ENCODE measurements around the gene SRMS.

SRMS gene

DNA sequence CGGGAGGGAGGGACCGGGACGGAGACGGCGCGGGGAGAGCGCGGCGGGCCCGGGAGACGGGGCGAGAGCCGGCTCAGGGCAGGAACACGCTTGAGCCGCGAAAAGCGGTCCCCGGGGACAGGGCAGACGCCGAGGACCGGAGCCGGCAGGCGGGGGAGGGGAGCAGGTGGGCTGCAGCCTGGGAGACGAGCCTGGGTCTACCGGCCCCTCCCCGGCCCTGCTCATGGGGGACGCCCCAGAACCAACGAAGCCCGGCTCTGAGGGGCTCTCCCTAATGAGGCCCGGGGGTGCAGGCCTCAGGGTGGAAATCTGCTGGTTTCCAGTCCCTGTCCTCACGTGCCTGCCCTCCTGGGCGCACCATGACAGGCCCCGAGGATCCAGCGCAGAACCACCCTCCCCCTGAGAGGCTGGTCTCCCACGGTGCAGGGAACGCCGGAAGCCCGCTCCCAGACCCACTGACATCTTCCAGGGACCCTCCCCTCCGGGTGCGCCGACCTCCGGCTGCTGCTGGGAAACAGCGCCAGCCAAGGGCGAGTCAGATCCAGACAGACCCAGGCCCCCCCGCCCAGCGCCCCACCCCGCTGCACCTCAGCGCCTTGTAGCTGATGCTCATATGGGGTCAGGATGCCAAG lies 48.1 kb downstream of the SRMS start:
- Histone ChIP-seq H3K27ac (ENCODE audit: insufficient read depth in 1 of 2, low read depth in 1 of 2, low read length in 2 of 2, poor library complexity in 1 of 2, severe bottlenecking in 2 of 2) (no peak overlapping the region), H3K27me3 (replicated peaks in 2 of 5; ENCODE audit: control insufficient read depth in 4 of 5, insufficient read depth in 5 of 5, low read length in 4 of 5) (peaks cover 0 to 74% (median 13%) of the 10 kb centered on the region in 5 experiments), H3K36me3 (ENCODE audit: control insufficient read depth in 4 of 4, insufficient read depth in 4 of 4, low read length in 3 of 4) (no peaks in the 10 kb centered on the region), H3K4me3 (ENCODE audit: control insufficient read depth in 1 of 7, extremely low read depth in 1 of 7, insufficient read depth in 4 of 7, low read depth in 2 of 7, low read length in 6 of 7) (peak overlapping the region in 2 of 7 experiments; percentile 23 to 48), H3K4me1 (ENCODE audit: control extremely low read depth in 1 of 4, control insufficient read depth in 4 of 4, insufficient read depth in 4 of 4, low read length in 3 of 4) (peaks cover 0 to 16% (median 11%) of the 10 kb centered on the region in 4 experiments), H3K9me3 (ENCODE audit: control extremely low read depth in 1 of 5, control insufficient read depth in 4 of 5, insufficient read depth in 2 of 5, low read depth in 1 of 5, low read length in 4 of 5) (peaks cover 0 to 7% (median 0%) of the 10 kb centered on the region in 5 experiments)
- 14% methylated on average over 45 of the region's 48 CpGs for WGBS (ENCODE audit: insufficient coverage)
- DNase-seq: no peak
- CTCF ChIA-PET: no interaction called here
- POLR2A ChIA-PET: no interaction called here

DNA sequence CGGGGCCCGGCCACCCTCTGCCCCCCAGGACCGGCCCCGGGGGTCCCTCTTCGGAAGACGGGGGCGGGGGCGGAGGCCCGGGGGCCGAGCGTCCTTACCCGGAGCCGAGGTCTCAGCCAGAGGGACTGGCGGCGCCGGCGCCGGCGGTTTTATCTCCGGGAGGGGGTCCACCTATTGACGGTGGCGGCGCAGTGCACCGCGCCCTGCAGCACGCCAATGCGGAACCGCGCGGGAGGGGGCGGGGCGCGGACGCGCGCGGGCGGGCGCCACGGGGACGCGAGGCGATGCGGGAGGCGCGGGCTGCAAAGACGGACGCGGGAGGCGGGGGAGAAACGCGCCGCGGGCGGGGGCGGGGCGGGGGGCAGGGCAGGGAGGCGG lies 48.6 kb downstream of the SRMS start, which contains the start of gene EEF1A2:
Gene EEF1A2, minus strand, starts transcription at position 124 of the 378 bp plus-strand sequence. CDS start 1,320 bp downstream, outside the sequence.
- Histone ChIP-seq H3K27ac (ENCODE audit: insufficient read depth in 1 of 2, low read depth in 1 of 2, low read length in 2 of 2, poor library complexity in 1 of 2, severe bottlenecking in 2 of 2) (no peak within 1 kb of the TSS), H3K9me3 (ENCODE audit: control extremely low read depth in 1 of 5, control insufficient read depth in 4 of 5, insufficient read depth in 2 of 5, low read depth in 1 of 5, low read length in 4 of 5) (peaks cover 0 to 2% (median 0%) of the 10 kb centered on the region in 5 experiments), H3K4me3 (ENCODE audit: control insufficient read depth in 1 of 7, extremely low read depth in 1 of 7, insufficient read depth in 4 of 7, low read depth in 2 of 7, low read length in 6 of 7) (peak within 1 kb of the TSS in 4 of 7 experiments; percentile 11 to 48 (median 26)), H3K27me3 (replicated peaks in 2 of 5; ENCODE audit: control insufficient read depth in 4 of 5, insufficient read depth in 5 of 5, low read length in 4 of 5) (peaks cover 0 to 72% (median 13%) of the 10 kb centered on the region in 5 experiments), H3K36me3 (ENCODE audit: control insufficient read depth in 4 of 4, insufficient read depth in 4 of 4, low read length in 3 of 4) (no peaks in the 10 kb centered on the region), H3K4me1 (ENCODE audit: control extremely low read depth in 1 of 4, control insufficient read depth in 4 of 4, insufficient read depth in 4 of 4, low read length in 3 of 4) (peaks cover 0 to 16% (median 11%) of the 10 kb centered on the region in 4 experiments)
- WGBS (ENCODE audit: insufficient coverage): under 1% methylated on average over 23 of the region's 58 CpGs
- DNase-seq: peak; percentile 53 to 69 (median 66)
- CTCF ChIA-PET: no interaction called here
- POLR2A ChIA-PET: no interaction called here

DNA sequence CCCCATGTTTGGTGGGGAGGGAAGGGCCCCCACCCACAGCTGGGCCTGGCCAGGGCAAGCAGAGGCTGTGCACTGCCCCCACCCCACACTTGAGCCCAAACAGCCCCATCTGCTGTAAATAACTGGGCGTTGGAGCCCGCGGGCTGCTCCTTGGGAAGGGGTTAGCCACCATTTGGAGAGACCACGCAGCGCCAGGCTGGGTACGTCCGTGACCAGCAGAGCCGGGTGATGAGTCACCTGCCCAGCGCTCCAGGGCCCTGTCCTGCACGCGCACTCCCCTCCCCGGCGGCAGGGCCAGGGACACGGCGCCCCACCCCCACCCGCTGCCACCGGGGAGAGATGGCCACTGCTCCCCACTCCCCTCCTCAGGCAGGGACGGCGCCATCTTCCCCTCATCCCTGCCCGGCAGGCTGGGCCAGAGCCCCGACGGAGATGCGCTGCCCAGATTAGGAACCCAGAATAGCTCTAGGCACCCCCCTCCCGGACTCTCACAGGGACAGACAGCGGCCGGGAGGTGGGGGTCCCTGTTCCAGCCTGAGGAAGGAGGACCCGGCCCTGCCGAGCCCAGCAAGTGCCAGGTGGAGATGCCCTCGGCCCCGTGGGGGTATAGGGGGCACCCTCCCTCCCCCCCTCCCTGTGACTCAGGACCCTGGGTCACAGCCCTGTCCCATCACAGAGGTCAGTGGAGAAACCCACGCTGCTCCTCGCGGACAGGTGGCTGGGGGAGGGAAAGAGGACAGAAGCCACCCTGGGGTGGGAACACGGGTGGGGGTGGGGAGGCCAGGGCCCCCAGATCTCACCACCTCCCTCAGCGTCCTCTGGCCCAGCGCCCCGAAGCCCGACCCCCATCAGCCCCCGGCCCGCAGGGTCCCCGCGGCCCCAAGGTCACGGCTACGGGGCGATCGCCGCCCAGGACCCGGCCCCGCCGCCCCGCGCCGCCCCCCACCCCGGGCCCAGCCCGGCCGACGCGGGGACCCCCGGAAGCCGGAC lies 49.3 kb downstream of the SRMS start:
- H3K4me1 ChIP-seq (ENCODE audit: control extremely low read depth in 1 of 4, control insufficient read depth in 4 of 4, insufficient read depth in 4 of 4, low read length in 3 of 4): peaks cover 0 to 16% (median 11%) of the 10 kb centered on the region in 4 experiments
- peaks cover 0 to 69% (median 11%) of the 10 kb centered on the region in 5 experiments for H3K27me3 ChIP-seq (replicated peaks in 2 of 5; ENCODE audit: control insufficient read depth in 4 of 5, insufficient read depth in 5 of 5, low read length in 4 of 5)
- H3K36me3 ChIP-seq (ENCODE audit: control insufficient read depth in 4 of 4, insufficient read depth in 4 of 4, low read length in 3 of 4): no peaks in the 10 kb centered on the region
- ChIA-PET POLR2A (no interaction called here), CTCF (interaction anchor here (1.1 to 3.1 kb wide), 6 partner anchors 11 to 109 kb away, joined by 3 to 16 read pairs (median 12); partner anchors contain the start of genes PPDPF and PTK6)
- peak; percentile 20 to 53 (median 51) for DNase-seq
- peak overlapping the region in 2 of 7 experiments; percentile 6 to 11 for H3K4me3 ChIP-seq (ENCODE audit: control insufficient read depth in 1 of 7, extremely low read depth in 1 of 7, insufficient read depth in 4 of 7, low read depth in 2 of 7, low read length in 6 of 7)
- no peak overlapping the region for H3K27ac ChIP-seq (ENCODE audit: insufficient read depth in 1 of 2, low read depth in 1 of 2, low read length in 2 of 2, poor library complexity in 1 of 2, severe bottlenecking in 2 of 2)
- WGBS (ENCODE audit: insufficient coverage): 6% methylated on average over 39 of the region's 60 CpGs
- H3K9me3 ChIP-seq (ENCODE audit: control extremely low read depth in 1 of 5, control insufficient read depth in 4 of 5, insufficient read depth in 2 of 5, low read depth in 1 of 5, low read length in 4 of 5): no peaks in the 10 kb centered on the region

DNA sequence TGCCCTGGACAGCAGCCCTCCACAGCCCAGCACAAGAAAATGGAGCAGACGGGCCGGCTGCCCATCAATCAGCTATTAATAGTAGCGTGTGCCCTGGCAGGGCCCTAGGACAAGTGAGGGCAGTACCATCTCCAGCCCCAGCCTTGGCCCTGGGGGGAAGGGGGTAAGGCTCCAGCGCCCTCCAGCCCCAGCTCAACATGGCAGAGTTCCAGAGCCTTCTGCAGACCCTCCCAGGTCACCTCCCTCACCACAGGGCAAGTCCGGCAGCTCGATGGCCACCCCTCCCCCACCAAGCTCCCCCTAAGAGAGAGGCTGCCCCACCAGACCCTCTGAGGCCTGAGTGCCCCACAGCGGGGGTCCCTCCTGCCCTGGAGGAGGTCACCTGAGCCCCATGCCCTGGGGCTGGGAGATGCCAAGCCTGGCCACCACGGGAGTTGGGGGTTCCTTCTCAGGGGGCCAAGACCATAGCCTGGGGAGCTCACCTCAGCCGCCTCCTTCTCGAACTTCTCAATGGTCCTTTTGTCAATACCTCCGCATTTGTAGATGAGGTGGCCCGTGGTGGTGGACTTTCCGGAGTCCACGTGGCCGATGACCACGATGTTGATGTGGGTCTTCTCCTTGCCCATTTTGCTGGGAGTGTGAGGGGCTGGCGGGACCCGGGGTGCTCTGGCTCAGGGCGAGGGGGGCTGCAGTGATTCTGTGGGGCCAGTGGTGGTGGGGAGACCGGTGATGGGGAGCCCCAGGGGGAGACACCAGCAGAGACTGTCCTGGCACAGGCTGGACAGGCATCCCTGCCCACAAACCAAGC lies 50.2 kb downstream of the SRMS start:
- H3K9me3 ChIP-seq (ENCODE audit: control extremely low read depth in 1 of 5, control insufficient read depth in 4 of 5, insufficient read depth in 2 of 5, low read depth in 1 of 5, low read length in 4 of 5): no peaks in the 10 kb centered on the region
- no peak for DNase-seq
- no peaks in the 10 kb centered on the region for H3K36me3 ChIP-seq (ENCODE audit: control insufficient read depth in 4 of 4, insufficient read depth in 4 of 4, low read length in 3 of 4)
- ChIA-PET POLR2A (interaction anchor here (1.4 kb wide), 1 partner anchor 23 kb away, joined by 7 read pairs; the partner anchor contains the start of gene PPDPF), CTCF (interaction anchor here (0.9 to 3.1 kb wide), 16 partner anchors 8 to 108 kb away, joined by 3 to 16 read pairs (median 8); partner anchors contain the start of genes KCNQ2, PPDPF and PTK6)
- peaks cover 0 to 69% (median 11%) of the 10 kb centered on the region in 5 experiments for H3K27me3 ChIP-seq (replicated peaks in 2 of 5; ENCODE audit: control insufficient read depth in 4 of 5, insufficient read depth in 5 of 5, low read length in 4 of 5)
- H3K4me3 ChIP-seq (ENCODE audit: control insufficient read depth in 1 of 7, extremely low read depth in 1 of 7, insufficient read depth in 4 of 7, low read depth in 2 of 7, low read length in 6 of 7): no peak overlapping the region
- peaks cover 0 to 16% (median 11%) of the 10 kb centered on the region in 4 experiments for H3K4me1 ChIP-seq (ENCODE audit: control extremely low read depth in 1 of 4, control insufficient read depth in 4 of 4, insufficient read depth in 4 of 4, low read length in 3 of 4)
- 85% methylated on average over 14 of the region's 20 CpGs for WGBS (ENCODE audit: insufficient coverage)
- no peak overlapping the region for H3K27ac ChIP-seq (ENCODE audit: insufficient read depth in 1 of 2, low read depth in 1 of 2, low read length in 2 of 2, poor library complexity in 1 of 2, severe bottlenecking in 2 of 2)

DNA sequence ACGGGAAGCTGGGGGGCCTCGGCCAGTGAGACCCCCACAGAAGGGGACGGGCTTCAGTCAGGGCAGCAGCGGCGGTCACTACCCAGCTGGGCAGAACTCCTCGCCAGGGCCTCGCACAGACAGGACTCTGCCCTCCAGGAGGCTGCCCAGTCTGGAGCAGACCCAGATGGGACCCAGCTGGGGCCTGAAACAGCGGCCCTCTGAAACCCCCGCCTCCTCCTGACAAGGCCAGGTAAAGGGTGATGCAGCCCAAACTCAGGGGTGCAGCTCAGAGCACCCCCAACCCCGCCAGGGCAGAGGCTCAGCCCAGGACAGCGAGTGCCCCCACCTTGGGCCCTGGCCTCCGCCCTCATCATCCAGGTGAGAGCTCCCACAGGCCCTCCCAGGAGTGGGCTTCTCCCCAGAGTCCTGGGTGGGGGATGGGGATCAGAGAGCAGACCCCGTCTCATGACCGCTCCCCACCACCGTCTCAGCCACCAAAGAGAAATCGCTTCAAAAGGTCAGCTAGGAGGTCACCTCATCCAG lies 50.9 kb downstream of the SRMS start:
- Histone ChIP-seq H3K36me3 (ENCODE audit: control insufficient read depth in 4 of 4, insufficient read depth in 4 of 4, low read length in 3 of 4) (no peaks in the 10 kb centered on the region), H3K27ac (ENCODE audit: insufficient read depth in 1 of 2, low read depth in 1 of 2, low read length in 2 of 2, poor library complexity in 1 of 2, severe bottlenecking in 2 of 2) (no peak overlapping the region), H3K27me3 (replicated peaks in 2 of 5; ENCODE audit: control insufficient read depth in 4 of 5, insufficient read depth in 5 of 5, low read length in 4 of 5) (peaks cover 0 to 65% (median 11%) of the 10 kb centered on the region in 5 experiments), H3K9me3 (ENCODE audit: control extremely low read depth in 1 of 5, control insufficient read depth in 4 of 5, insufficient read depth in 2 of 5, low read depth in 1 of 5, low read length in 4 of 5) (no peaks in the 10 kb centered on the region), H3K4me3 (ENCODE audit: control insufficient read depth in 1 of 7, extremely low read depth in 1 of 7, insufficient read depth in 4 of 7, low read depth in 2 of 7, low read length in 6 of 7) (peak overlapping the region in 3 of 7 experiments; percentile 31 to 63 (median 56)), H3K4me1 (ENCODE audit: control extremely low read depth in 1 of 4, control insufficient read depth in 4 of 4, insufficient read depth in 4 of 4, low read length in 3 of 4) (peaks cover 0 to 16% (median 11%) of the 10 kb centered on the region in 4 experiments)
- 70% methylated on average over 9 of the region's 16 CpGs for WGBS (ENCODE audit: insufficient coverage)
- POLR2A ChIA-PET: interaction anchor here (0.8 to 1.4 kb wide), 2 partner anchors 12 to 24 kb away, joined by 3 to 7 read pairs; partner anchors contain the start of gene PPDPF
- CTCF ChIA-PET: interaction anchor here (0.6 to 3.1 kb wide), 19 partner anchors 9 to 353 kb away, joined by 3 to 16 read pairs (median 5); partner anchors contain the start of genes KCNQ2, PPDPF and PTK6
- no peak for DNase-seq

All from common myeloid progenitor, CD34-positive (primary cell).